Measurements from ENCODE around the gene LAMA3. TPM values are rescaled to one million over a fixed set of nuclear protein-coding genes. Genes with fewer than 3 reads are reported as not detected.
A peak's percentile ranks its signal among the peaks of the same experiment; 100 is the strongest.

Gene LAMA3
- total RNA-seq, 2 donors from 2014 or later, result 0.11 to 0.24 TPM

DNA sequence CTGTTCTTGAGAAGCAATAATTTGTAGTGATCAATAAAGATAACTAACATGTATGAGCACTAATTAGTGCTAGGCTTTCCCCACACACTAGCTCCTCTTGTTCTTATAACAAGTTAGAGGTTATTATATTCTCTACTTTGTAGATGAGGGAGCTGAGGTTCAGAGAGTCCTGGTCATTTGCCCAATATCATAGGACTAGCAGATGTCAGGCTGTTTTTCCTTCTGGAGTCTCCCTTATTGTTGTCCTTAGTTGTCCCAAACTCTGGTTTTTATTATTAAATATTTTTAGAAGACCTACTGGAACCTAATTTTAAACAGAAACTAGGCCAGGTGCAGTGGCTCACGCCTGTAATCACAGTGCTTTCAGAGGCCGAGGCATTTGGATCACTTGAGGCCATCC lies 308.8 kb downstream of the LAMA3 start:
- H3K4me1 Mint-ChIP-seq, result peaks cover 44% of the 10 kb centered on the region
- H3K36me3 Mint-ChIP-seq (ENCODE audit: low read depth), result no peaks in the 10 kb centered on the region
- ATAC-seq (replicated peaks), result no peak
- H3K9me3 Mint-ChIP-seq, result no peaks in the 10 kb centered on the region
- H3K27me3 Mint-ChIP-seq, result no peaks in the 10 kb centered on the region
- peak overlapping the region; percentile 70 for H3K4me3 Mint-ChIP-seq
- peak overlapping the region; percentile 28 for H3K27ac Mint-ChIP-seq

GRCh38 chr18:23998820-23999219 lies 309.6 kb downstream of the LAMA3 start:
- Mint-ChIP-seq H3K27ac (peak overlapping the region; percentile 73), H3K36me3 (ENCODE audit: low read depth) (no peaks in the 10 kb centered on the region), H3K4me1 (peaks cover 45% of the 10 kb centered on the region), H3K27me3 (no peaks in the 10 kb centered on the region), H3K9me3 (no peaks in the 10 kb centered on the region), H3K4me3 (peak overlapping the region; percentile 70)
- ATAC-seq (replicated peaks), result peak; percentile 52

DNA sequence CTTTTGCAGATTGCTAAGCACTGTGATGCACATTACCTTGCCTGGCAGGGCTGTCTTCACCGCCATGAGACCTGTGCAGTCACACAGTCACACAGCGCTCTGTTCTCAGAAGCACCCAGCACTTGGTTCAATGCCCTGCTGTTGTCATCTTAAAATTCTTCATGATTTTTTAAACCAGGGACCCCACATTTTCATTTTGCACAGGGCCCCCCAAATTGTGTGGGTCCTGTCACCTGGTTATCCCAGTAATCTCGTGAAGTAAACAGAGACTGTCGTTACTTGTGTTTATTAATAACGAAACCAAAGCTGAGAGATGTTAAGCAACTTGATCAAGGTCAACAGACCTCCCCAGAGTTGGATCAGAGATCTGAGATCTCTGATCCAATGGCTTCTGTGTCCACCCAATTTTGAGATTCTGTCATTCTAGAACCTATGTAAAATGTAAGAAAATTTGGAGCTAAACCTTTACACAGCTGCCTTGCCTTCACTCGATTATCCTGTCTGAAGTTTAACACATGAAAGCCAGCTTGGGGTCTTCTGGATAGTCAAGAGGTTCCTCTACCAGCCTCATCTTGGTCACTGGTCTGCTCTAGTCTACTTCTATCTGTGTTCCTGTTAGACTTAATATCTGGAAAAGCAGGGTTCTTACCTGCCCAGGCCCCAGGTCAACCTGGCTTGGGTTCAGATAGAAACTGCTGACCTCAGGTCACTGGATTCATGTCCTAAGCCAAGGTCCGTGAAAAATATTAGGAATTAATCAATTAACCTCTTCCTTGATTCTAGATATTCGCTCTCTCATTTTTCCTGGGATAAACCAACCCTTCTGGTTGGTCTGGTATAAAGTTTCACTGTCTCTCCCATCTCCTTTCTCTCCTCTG lies 311.6 kb downstream of the LAMA3 start:
- no peaks in the 10 kb centered on the region for H3K27me3 Mint-ChIP-seq
- peak; percentile 67 for ATAC-seq (replicated peaks)

DNA sequence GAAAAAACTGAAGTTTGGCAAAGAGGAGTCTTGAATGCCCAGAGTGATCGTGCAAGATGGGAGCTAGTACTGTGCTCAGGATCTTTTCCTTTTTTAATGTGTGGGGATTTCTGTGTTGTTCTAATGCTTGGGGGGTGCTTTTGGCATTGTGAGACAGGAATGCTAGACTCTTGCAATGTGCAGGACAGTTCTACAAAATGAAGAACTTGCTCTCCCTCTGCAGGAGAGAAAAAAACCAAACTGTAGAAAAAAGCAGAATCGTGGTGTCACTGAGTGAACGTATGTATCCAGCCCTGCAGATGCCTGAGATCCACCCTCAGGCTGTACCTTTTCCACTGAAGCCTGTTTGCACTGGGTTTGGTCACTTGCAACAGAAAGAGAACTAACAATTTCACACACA lies 313.2 kb downstream of the LAMA3 start:
- H3K27ac Mint-ChIP-seq, result peak overlapping the region; percentile 73
- ATAC-seq (replicated peaks), result no peak
- no peaks in the 10 kb centered on the region for H3K36me3 Mint-ChIP-seq (ENCODE audit: low read depth)
- peak overlapping the region; percentile 70 for H3K4me3 Mint-ChIP-seq
- no peaks in the 10 kb centered on the region for H3K27me3 Mint-ChIP-seq
- no peaks in the 10 kb centered on the region for H3K9me3 Mint-ChIP-seq
- peaks cover 54% of the 10 kb centered on the region for H3K4me1 Mint-ChIP-seq

More for the DNA sequence above, 311.6 kb downstream of the LAMA3 start:
- no peaks in the 10 kb centered on the region for H3K36me3 Mint-ChIP-seq (ENCODE audit: low read depth)
- peaks cover 47% of the 10 kb centered on the region for H3K4me1 Mint-ChIP-seq
- H3K4me3 Mint-ChIP-seq, result peak overlapping the region; percentile 70
- no peaks in the 10 kb centered on the region for H3K9me3 Mint-ChIP-seq
- peak overlapping the region; percentile 73 for H3K27ac Mint-ChIP-seq

GRCh38 chr18:24003288-24003687 lies 314.0 kb downstream of the LAMA3 start:
- H3K27ac Mint-ChIP-seq, result peak overlapping the region; percentile 21

DNA sequence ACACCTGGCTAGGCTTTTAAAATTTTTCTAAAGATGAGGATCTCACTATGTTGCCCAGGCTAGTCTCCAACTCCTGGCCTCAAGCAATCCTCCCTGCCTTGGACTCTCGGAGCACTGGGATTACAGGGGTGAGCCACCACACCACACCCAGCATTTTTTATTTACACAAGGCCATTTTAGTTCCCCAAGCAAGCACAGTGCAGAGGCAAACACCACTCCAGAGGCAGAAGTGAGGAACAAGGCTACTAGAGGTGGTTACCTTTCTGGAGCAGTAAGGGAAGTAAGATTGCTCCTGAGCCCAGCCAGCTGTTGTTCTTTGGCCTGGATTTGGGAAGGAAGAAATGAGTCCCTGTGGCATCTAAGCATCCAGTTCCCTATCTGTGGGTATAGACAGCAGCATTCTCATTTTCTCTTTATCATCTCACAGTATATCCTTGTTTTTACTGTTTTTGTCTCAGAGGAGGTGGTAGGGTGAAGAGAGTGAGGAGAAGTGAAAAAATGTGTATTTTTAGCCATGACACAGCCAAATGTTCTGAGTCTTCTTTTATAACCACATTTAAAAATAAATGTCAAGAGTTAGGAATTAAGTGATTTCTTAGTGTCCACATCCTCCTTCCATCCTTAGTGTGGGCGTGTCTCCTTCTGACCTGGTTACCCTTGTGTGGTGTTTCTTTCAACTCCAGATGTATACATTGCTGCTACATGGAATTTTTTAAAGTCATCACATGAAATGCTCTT lies 314.8 kb downstream of the LAMA3 start:
- Mint-ChIP-seq H3K27me3 (no peaks in the 10 kb centered on the region), H3K36me3 (ENCODE audit: low read depth) (no peaks in the 10 kb centered on the region), H3K4me1 (peaks cover 62% of the 10 kb centered on the region), H3K27ac (peak overlapping the region; percentile 42), H3K4me3 (peak overlapping the region; percentile 70), H3K9me3 (no peaks in the 10 kb centered on the region)
- ATAC-seq (replicated peaks), result peak; percentile 26

More at GRCh38 chr18:24003288-24003687, 314.0 kb downstream of the LAMA3 start:
- Mint-ChIP-seq H3K4me1 (peaks cover 60% of the 10 kb centered on the region), H3K27me3 (no peaks in the 10 kb centered on the region), H3K9me3 (no peaks in the 10 kb centered on the region), H3K36me3 (ENCODE audit: low read depth) (no peaks in the 10 kb centered on the region), H3K4me3 (peak overlapping the region; percentile 70)
- ATAC-seq (replicated peaks), result no peak

Other genes with a start within 250 kb of the LAMA3 start
- gene RIOK3, start 236.2 kb upstream of the LAMA3 start, total RNA-seq, result 100 to 1,000 TPM in 1 of 2 donors, 10 to 100 TPM in 1; 56.8 to 101 TPM
- 10 to 100 TPM; 24.6 to 55.0 TPM for gene RMC1, start 185.9 kb upstream of the LAMA3 start, total RNA-seq
- 10 to 100 TPM; 39.6 to 49.3 TPM for gene NPC1, start 102.9 kb upstream of the LAMA3 start, total RNA-seq
- gene ANKRD29, start 26.5 kb upstream of the LAMA3 start, total RNA-seq, result not detected

Measured in activated T-helper 17 cell treated with anti-CD3 and anti-CD28 coated beads, Interleukin-2, amount 50 U/mL, for 72 hours (primary cell).